Activated CD8-positive, alpha-beta memory T cell treated with anti-CD3 and anti-CD28 coated beads, Interleukin-2, amount 50 U/mL, for 48 hours (primary cell): ENCODE data around the gene KAZN.

Experiments
- DNase-seq: peaks from one replicate; pipeline ENCODE4 v3.0.0-alpha.2; 2020

KAZN gene

DNA sequence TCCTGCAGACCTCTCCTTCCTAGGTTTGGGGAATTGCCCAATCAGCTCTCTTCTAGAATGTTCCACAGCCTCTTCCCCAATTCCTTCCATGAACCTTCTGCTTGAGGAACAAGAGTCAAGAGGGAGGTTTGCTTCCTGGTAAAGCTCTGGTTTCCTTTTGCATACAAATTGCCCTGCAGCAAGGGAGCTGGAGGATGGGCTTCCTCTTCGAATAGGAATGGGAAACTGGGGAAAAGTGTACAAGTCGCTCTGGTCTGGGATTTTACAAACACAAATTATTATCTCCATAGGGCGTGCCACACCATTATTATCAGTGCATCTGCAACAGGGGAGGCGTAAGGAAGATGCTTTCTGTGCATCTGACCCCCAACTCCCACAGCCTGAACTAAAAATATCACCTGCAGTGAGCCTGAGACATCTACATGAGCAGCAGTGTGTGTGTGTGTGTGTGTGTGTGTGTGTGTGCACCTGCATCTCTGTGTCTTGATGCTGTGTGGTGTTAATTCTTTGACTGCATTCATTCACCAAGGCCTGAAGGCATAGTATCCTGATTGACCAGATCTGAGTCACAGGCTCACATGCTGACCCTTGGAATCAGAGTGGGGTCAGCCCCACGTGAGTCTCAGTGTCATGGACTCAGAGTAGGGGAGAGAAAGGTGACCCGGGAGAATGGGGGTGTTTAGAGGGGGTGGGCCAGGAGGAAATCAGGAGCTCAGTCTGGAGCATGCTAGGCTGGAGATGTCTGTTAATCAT, 272.9 kb downstream of the KAZN start:
- DNase-seq = no peak

- no peak for DNase-seq
These were observed 274.3 kb downstream of the KAZN start for GRCh38 chr1:14872762-14873161.

DNA sequence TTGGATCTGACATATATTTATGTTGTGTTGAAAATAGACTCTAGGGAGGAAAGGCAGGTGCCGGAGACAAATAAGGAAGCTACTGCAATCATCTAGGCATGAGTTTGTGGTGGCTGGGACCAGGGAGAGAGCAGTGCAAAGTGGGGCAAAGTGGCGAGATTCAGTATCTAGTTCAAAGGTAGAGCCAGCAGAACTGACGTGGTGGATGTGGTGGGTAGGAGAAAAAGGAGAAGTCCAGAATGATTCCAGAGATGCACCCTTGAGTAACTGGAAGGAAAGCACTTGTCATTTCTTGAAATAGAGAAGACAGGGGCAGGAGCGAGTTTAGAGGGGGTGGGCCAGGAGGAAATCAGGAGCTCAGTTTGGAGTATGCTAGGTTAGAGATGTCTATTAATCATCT, 275.2 kb downstream of the KAZN start:
- no peak for DNase-seq

DNA sequence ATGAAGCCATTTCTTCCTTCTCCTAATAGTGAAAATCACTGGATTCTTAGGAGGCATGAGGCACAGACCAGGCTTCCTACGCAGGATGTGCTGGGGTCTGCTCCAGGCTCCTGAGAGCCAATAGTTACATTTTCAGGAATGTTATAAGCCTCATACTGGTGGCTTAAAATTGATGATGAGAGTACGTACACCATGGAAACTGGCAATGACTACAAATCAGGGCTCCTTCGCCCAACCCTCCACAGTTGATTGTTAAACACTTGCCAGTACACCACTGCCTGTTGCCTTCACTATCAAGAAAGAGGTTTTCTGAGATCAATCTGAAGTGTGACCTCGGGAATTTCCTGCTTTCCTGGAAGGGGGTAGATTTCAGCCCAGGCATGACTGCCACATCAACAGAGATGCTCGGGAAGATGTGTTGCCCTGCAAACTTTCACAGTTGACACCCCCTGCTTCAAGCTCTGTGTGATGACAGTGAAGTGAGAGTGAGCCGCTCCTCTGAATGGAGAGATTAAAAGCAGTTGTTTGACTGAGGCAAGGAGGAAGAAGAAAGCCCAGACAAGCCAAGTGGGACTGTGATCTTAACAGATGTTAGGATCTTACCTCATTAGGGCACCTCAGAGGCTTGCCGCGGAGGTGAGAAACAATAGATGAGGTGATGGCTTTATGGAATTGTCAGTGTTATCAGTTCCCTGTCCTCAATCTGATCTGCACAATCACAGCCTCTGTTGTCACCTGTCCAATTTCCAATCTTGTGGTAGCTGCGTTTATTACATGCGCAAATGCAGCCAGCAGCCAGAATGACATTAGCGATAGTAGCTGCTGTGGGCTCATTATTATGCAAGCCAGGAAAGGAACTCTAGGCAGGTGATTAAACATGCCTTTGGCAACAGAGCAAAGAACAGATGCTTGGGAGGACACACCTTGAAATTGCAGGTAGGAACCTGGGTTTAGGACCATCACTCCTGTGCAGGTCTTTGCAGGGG, 277.3 kb downstream of the KAZN start:
- no peak for DNase-seq

GRCh38 chr1:14876747-14877146, 278.3 kb downstream of the KAZN start:
- no peak for DNase-seq

GRCh38 chr1:14877224-14877623, 278.7 kb downstream of the KAZN start:
- no peak for DNase-seq

DNA sequence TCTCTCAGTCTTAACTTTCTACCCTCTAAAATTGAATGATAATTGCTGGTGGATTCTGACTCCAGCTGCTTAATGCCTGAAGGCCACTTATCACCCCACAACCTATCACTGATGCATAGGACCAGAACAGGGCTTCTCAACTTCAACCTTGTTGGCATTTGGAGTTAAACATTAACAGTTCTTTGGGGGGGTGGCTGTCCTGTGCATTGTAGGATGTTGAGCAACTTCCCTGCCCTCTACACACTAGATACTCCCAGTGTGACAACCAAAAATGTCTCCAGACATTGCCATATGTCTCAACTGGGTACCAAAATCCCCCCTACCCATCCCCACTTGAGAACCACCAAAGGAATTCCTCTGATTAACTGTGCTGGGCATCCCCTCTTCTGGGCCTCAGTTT, 279.6 kb downstream of the KAZN start:
- DNase-seq = no peak

DNA sequence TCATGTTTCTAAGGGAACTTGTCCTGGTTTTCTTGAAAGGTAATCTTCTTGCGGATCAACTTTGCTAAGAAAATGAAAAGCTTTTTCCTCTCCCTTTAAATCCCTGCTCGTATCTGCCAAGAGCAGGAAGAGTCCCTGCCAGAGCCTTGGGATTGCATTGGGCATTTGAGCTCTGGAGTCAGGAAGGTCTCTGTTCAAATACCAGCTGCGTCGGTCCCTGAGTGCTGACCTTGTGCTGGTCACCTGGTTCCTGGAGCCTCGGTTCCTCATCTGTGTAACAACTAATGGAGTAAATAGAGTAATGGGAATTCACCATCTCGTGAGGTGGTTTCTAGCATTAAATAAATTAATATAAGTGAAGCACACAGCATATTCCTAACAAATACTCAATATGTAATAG, 280.5 kb downstream of the KAZN start:
- no peak for DNase-seq

DNA sequence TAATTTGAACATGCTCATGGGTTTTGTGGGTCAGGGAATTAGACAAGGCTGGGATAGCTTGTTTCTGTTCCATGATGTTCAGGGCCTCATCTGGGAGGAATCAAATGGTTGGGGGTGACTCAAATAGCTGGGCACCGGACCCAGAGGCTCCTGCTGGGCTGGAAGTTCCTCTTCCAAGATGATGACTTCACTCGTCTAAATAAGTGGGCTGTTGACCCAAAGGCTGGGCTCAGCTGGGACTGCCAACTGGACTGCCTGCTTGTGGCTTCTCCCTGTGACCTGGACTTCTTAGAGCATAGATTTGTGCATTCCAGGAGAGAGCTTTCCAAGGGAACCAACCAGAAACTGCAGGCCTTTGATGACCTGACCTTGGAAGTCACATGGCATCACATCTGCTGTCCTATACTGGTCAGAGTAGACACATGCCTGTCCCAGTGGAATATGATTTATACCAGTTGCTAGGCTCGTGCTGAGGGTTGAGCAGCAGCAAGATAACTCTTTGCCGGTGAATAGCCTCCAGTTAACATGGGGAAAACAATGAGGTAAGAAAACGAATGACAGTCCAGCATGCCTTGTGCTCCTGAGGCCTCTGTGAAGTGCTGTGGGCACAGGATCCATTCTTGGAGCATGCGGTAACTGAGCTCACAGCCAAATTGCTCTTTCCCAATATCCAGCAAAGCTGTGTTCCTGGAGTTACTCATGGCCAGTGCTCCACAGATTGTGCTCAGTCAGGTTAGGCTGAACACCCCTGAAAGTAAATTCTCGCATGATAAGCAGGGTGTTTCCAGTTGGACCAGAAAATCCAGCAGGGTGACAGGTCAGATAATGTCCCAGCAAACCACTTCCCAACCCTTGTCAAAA, 282.2 kb downstream of the KAZN start:
- no peak for DNase-seq

- DNase-seq = no peak
These were observed 283.5 kb downstream of the KAZN start for GRCh38 chr1:14881775-14882672.

DNA sequence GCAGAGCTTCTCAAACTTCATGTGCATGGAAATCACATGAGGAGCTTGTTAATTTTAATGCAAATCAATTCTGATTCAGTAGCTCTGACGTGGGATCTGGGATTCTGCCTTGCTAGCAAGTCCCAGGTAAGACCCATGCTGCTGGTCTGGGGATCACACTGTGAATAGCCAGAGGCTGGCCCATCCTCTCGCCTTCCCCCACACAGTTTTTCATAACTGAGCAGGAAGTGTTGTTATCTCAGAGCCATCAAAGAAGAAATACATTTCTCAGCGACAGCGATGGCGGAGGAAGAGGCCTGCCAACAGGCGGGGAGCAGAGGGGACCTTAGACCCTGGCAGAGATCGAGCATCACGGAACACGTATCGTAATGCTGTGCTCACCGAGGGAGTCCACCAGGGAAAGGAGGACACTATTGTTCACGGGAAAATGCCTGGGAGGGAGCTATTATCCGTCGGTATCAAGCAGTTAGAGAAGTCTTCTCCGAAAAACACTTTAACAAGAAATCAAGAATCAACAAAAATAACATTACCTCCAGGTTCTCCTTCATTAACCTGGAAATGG, 286.2 kb downstream of the KAZN start:
- DNase-seq = no peak

DNA sequence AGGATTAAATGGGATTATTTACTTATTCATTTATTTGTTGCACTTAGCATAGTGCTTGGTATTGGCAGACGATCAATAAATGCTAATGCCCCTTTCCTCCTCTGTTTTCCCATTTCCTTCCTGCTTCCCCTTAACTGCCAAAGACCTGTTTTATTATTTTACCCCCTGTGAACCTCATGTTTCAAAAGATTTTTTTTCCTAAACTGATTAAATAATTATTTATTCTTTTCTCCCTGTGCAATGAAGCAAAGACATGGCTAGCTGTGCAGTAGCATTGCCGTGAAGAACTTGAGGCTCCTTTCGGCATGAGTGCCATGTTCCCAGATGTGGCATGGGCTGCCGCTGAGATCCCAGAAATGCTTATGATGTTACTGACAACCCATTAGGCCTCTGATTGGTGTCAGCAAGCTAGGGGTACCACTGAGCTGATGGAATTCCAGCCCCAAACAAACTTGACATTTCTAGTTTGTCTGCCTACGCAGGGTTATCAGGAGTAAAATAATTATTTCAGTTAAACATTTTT, 288.6 kb downstream of the KAZN start:
- no peak for DNase-seq

DNA sequence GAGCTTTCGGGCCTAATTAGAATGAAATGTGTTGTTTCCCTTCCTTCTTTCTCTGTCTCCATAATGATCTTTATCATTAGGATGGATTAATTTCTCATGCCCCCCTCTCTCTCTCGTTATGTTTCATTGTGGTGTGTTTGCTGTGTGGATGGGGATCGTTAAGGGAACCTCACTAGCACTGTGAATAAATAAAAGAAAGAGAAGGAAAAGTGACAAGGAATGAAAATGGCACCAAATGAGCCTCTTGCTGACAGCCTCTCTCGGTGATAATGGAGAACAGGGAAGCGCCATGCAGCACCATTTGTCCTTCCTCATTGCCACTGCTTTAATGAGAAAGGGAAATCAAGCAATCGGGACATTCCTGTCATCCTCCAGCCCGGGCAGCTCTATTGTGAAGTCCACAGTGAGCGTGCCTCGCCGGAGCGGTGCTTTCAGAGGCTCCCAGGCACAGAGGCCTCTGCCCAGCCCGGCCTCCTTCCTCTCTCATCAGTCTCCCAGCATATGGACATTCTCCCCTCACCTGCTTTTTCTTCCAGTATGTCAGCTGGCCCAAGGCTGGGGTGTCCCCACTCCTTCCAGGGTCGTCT, 289.4 kb downstream of the KAZN start:
- DNase-seq = no peak

DNA sequence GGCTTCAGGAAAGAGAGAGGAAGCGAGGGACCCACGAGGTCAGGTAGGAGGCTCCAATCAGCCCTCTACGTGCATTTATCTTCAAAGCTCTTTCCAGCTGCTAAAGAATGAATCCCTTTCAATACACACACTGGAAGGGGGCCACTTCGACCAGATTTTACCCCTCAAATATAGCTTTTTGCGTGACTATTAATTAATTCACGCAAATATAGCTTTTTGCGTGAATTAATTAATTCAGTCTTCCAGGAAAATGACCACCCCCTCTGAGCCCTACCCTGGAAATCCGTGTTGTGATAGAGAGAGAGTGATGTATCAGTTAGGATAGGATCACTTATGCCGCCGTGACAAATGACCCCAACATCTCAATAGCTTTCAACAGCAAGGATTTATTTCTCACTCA, 289.9 kb downstream of the KAZN start:
- no peak for DNase-seq

DNA sequence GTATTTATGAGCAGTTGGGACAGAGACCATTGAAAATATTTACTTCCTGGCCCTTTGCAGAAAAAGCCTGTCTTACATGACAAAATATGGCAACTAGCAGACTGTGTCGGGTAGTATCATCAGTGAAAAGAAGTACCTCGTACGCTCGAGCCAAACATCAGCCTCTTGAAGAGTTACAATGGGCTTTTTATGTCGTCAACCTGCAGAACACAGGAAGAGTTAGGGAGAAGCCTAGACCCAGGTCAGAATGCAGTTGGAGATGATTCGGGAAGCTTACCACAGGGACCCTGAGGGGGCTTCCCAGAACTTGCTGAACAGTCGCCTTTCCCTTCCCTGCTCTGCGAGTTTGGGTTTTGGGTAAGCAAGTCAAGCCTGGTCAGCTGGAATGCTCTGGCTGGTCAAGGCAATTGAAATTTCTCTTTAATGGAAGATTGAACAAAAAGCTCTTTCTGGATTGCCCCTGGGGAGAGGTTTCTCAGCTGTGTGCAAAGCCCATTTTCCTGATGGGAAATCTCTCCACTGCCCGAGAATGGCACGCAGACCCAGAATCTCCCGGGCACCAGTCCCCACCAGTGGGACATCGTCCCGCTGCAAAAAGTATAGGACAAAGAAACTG, 291.4 kb downstream of the KAZN start:
- DNase-seq = no peak

GRCh38 chr1:14891991-14892390, 293.5 kb downstream of the KAZN start:
- DNase-seq = no peak

DNA sequence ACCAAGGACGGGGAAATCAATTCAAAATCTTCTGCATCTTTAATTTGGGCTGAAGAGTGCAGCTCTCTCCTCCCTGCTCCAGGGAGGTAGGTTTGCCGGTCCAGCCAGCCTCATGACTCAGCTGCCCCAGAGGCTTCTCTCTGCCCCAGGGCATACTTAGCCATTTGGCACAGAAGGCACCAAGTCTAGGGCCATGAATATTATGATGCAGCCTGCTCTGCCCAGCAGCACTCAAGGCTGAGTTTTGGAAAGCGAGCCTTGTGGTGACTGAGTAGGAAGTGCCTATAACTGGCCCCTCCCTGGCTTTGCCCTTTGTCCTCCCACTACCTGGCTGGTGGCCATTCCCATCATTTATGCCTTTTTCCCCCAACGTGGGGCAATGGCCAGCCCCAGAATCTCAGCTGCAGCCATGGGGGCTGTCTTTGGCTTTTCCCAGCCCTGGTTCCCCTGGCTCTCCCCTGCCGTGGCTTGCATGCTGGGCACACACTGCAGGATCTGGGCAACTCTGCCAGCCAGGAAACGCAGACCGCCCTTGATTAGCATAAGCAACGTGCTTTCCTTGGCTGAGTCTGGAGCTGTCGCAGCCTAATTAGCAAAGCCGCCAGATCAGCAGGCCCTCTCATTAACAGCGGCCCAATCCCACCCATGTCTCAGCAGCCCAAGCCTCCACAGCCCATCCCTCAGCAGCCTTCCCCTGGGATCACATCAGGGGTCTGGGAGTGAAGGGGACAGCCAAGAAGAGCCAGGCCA, 296.5 kb downstream of the KAZN start:
- DNase-seq = no peak

DNA sequence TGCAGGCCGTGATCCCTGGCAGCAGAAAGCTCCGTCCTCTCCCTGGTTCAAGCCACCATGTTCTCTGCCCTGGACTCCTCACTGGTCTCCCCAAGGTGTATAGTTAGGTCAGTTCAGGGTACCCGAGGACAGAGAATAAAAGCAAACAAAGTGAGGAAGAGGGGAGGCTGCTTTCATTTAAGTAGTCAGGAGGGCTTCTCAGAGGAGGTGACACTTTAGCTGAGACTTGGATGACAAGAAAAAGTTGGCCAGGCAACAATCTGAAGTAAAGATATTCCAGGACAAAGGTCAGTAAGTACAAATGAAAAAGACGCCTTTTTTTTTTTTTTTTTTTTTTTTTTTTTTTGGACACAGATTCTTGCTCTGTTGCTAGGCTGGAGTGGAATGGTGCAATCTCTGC, 297.2 kb downstream of the KAZN start:
- no peak for DNase-seq

DNA sequence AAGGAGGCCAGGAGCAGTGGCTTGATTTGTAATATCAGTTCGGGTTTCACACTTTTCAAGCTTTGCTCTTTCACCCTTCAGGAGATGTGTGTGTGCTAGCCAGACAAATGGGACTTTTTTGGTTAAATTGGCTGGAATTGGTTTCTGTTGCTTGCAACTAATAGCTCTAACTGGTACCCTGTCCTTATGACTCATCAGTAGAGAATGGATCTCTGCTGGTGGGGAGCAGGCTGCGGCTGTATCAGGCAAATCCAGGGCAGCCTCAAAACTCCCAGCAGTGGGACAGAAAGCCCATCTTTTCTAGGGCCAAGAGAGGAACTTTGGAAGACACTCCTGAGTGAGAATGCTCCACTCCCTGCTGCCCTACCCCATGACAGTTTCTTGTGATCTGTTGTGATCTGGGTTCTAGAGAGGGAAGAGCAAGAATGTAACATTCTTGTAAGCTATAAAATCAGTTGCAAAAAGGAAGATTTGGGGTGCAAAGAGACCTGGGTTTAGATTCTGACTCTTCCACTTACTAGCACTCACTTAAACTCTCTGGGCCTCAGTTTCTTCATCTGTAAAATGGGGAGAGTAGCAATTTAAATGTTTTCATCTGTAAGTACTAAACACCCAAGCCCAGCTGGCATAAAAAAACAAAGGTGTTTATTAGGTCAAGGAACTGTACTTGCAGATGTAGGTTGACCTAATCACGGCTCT, 298.0 kb downstream of the KAZN start:
- DNase-seq = no peak
